Activated T-cell treated with anti-CD3 and anti-CD28 coated beads for 1 hour (primary cell): ENCODE data around the gene PEPD.

Experiments
- DNase-seq: peaks from one replicate; pipeline ENCODE4 v3.0.0-alpha.2; 2020; ENCODE audit warnings: low read depth

PEPD gene

DNA sequence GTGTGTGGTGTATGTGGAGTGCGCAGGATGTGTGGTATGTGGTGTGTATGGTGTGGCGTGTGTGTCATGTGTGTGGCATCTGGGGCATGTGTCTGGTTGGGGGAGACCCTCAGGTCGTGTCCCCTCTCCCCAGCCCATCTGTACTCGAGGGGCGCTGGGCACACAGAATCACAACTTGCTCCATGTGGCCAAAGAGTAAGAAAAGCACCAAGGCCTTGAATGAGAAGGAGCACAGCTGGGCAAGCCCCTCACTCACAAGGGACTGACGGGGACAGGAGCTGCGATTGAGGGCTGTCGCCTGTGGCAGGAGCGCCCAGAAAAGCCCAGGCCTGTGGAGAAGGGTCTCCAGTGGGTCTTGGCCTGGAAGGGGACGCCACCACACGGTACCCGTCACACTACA lies 62.8 kb downstream of the PEPD start:
- no peak for DNase-seq

DNA sequence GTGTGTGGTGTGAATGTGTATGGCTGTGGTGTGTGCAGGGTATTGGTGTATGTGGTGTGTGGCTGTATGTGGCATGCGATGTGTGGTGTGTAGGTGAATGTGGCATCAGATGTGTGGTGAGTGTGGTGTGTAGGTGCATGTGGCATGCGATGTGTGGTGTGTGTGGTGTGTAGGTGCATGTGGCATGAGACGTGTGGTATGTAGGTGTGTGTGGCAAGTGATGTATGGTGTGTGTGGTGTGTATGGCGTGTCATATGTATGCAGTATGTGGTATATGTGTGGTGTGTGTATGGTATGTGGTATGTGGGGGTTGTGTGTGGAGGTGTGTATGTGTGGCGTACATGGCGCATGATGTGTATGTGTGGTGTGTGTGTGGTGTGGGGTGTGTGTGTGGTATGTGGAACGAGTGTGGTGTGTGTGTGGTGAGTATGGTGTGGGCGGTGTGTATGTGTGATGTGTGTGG lies 63.4 kb downstream of the PEPD start:
- no peak for DNase-seq

DNA sequence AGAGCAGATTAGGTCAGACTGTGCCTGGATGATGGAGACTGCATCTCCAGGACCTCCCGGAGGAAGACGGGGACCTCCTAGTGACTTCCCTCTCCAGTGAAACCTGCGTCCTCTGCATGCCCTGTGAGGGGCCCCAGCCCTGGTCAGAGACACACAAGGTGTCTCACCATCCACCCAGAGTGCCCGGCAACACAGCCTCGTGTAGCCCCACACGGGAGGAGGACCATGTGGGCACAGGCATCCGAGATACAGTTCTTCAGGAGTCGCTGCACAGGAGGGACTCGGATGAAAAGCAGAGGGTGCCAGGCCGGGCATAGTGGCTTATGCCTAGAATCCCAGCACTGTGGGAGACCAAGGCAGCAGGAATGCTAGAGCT lies 64.8 kb downstream of the PEPD start:
- DNase-seq, result no peak

DNA sequence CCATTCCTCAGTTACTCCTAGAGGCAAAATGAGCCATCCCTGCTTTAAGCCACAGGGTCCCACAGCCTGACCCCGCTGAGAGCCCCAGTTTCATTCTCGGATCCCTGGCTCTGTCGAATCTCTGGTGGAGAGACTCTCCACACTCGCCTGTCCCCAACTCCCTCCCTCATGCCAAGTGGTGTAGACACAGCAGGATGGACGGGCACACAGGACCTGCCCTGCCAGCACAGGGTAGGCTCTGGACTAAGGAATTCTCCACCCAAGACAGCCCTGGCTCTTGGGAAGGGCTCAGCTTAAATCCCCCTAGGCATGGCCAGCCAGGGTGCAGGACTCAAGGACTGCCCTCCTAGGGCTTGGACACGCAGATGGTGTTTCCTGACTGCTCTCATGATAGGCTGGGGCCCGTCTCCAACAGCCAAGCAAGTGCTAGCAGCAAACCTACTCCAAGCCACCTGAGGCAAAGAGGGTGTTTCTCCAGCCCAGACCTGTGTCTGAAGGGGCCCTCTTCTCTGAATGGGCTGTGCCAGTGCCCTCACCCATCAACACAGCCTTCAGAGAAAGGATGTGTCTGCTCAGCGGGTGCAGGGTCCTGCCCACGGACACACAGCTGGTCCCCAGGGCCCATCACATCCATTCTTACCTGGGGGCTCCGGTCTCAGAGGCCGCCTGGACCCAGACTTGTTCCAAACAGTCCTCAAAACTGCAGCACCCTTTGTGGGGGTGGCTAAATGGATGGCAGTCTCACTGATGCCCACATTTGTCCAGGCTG lies 65.3 kb downstream of the PEPD start:
- DNase-seq, result no peak

GRCh38 chr19:33453265-33453664 lies 68.3 kb downstream of the PEPD start:
- DNase-seq, result no peak

GRCh38 chr19:33450689-33451088 lies 70.9 kb downstream of the PEPD start:
- no peak for DNase-seq

- DNase-seq, result no peak
Measured at GRCh38 chr19:33449799-33450198, 71.8 kb downstream of the PEPD start.

DNA sequence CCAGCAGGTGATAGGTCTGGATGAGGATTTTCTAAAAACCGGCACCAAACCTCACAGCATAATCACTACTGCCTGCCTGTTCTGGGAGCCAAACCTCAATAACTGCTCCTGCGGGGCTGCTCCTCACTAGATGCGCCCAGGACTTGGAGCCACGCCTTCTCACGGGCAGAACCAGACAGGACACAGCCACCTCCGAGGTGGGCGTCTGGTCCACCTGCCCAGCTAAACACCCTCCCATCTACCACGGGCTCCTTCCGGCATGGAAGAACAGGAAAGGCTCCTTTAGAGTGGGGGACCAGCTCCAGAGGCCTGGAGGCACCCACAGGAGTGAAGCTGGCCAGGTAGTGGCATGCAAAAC lies 73.5 kb downstream of the PEPD start:
- no peak for DNase-seq

GRCh38 chr19:33447336-33448158 lies 74.0 kb downstream of the PEPD start:
- DNase-seq, result no peak

GRCh38 chr19:33446330-33447293 lies 75.0 kb downstream of the PEPD start:
- DNase-seq, result no peak

DNA sequence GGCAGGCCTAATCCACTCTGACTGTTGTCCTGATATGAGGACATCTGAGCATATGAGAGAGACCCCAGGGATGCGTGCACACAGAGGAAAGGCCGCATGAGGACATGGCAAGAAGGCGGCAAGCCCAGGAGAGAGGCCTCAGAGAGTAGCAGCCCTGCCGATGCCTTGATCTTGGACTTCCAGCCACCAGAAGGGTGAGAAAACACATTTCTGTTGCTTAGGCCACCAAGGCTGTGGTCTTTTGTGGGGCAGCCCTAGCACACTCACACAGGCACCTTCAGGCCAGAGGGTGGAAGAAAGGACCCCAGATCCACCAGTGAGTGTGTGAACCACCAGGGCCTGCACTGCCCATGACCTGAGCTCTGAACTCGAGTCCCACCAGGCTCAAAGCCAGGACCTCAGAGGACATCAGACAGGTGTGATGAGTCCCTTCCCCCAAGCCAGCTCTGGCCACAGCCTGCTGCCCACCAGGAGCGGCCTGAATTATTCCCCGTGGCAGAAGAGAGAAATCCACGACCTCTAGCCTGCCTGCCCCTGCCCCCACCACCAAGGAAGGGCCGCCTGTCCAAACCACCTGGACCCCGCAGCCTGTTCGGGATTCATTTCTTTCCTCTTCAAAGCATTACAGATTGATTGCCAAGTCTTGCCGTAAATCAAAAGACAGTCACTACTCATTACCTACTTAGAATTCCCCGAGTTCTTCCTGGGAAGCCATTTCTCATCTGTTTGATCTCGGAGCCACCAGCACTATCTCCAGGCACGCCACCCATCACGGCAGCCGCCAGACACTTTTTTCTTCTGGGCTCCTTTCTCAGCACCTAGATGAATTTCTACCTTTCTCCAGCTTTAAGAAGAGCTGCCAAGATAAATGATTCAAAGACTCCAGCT lies 75.9 kb downstream of the PEPD start:
- DNase-seq, result no peak

- no peak for DNase-seq
Measured at GRCh38 chr19:33444562-33445441, 76.8 kb downstream of the PEPD start.

DNA sequence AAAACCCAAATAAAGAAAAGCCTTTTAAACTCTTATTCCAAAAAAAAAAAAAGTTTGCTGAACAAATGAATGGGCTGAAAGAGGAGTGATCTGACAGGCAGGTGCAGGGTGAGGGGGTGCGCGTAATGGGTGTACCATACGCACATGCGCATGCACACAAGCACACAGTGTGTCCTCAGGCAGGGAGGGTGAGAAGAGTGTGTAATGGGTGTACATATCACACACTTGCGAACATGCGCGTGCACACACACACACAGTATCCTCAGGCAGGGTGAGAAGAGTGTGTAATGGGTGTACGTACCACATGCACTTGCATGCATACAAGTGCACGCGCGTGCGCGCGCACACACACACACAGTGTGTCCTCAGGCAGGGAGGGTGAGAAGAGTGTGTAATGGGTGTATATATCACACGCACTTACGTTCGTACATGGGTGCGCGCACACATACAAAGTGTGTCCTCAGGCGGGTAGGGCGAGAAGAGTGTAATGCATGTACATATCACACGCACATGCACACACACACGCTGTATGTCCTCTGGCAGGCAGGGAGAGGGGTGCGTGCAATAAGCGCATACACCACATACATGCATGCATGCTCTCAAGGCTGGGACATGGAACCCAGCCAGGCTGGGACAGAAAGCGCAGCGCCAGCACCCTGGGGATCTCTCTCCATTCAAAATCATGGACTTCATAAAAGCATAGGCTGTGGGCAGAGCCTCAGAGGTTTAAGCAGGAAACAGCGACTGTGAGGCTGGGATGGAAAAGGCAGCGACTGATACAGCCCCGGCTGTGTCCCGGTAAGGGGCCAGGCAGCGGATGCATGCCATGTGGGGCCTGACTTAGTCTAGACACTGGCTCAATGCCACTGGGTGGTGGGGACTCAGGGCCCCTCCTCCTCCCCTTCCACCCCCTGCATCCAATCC lies 77.7 kb downstream of the PEPD start:
- DNase-seq, result no peak

DNA sequence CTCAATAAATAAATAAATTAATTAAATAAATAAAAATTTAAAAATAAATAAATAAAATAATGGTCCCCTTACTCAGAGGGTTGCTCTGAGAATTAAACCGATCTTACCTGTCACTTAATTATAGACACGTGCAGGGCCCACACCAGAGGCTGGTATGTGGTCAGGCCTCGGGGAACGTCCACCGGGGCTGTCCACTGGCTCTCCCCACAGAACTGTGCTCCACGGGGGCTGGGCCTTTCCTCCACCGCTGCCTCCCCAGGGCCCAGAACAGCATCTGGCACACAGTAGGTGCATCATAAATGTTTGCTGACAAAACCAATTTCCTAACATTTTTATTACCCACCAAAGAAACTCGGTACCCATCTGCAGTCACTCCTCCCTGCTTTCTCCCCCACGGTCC lies 78.9 kb downstream of the PEPD start:
- DNase-seq, result no peak

DNA sequence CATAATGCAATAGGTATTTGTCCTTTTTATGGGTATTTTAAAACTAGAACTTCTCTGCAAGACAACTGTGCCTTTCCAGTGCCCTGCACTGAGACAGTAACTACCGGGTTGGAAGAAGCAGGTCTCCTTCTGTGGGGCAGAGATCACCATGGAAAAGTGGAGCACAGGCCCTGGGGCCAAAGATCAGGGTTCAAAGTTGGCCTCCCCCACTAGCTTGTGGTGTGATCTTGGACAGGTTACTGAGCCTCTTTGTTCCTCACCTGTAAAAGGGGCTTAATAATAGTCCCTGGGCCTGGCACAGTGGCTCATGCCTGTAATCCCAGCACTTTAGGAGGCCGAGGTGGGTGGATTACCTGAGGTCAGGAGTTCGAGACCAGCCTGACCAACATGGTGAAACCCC lies 79.8 kb downstream of the PEPD start:
- DNase-seq, result no peak

DNA sequence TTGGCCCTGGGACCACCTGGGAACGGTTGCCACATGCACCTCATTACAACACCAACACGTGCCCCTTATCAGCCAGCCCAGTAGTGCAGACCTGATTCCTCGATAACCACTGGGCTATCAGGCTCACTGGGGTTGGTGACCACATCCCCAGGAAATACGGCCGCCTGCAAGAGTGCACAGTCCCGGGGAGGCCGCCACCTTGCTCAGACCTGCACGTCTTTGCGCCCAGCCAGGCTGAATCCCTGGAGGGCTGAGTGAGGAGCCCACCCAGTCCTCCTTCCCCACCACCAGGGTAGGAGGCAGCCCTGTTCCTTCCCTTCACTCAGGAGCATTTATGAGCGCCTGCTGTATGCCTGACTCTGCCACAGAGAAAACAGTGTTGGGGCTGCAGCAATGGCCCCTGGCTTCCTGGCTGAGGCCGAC lies 80.3 kb downstream of the PEPD start:
- no peak for DNase-seq

DNA sequence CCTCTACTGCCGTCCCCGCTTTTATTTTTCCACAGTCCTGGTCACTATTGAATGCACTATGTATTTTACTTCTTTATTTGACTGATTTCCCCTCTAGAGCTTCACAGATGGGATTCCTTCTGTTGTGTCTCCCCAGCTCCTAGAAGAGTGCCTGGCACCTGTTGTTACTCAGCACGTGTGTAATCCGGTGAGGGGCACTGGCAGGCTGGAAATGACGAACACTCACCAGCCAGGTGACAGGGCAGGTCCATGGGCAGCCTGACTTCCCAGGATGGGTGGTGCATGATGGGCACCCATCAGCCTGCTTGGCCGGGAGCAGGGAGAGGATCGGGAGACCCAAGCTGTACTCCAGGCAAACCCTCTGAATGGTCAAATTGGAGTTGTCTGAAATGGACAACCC lies 80.9 kb downstream of the PEPD start:
- no peak for DNase-seq

DNA sequence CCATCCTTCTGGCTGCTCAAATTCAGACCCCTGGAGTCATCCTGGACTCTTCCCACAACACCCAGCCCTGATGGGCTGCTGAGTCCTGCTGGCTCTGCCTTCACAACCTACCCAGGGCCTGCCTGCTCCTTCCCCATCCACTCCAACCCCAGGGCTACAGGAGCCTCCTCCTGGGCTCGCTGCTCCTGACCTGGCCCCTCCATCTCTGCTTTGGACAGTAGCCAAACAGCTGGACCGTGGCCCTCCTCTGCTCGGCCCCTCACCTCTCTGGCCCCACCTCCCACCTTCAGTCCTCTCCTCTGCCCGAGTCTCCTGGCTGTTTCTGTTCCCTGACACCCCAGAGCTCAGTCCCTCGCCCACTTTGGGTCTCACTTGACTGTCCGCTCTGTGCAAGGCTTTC lies 81.3 kb downstream of the PEPD start:
- DNase-seq, result no peak
